Left lung (tissue), 10 donors: Measurements from ENCODE around the gene GRIK1. TPM values are rescaled to one million over a fixed set of nuclear protein-coding genes. Genes with fewer than 3 reads are reported as not detected.
A peak's percentile ranks its signal among the peaks of the same experiment; 100 is the strongest.

Source experiments
- ATAC-seq: fragments of 200-7000 bp; cut with Tn5 transposase; one replicate; pipeline ENCODE4 v1.9.1; 2020; ENCODE audit warnings: moderate library complexity
- DNase-seq, 4 donors: peaks; one replicate each; pipeline ENCODE4 v3.0.0-alpha.2; 2013 to 2020
- H3K27ac ChIP-seq, 2 donors: fragments of 200-600 bp; sonication (generic) in 1 of 2; one replicate each; pipeline versions ENCODE4 v1.5.0 to v1.8.0; 2020 to 2021
- H3K27me3 ChIP-seq, 2 donors: fragments of 200-600 bp; sonication (generic) in 1 of 2; one replicate each; pipeline versions ENCODE4 v1.5.0 to v1.8.0; 2020 to 2021
- H3K36me3 ChIP-seq, 2 donors: fragments of 200-600 bp; sonication (generic) in 1 of 2; one replicate each; pipeline versions ENCODE4 v1.5.0 to v1.8.0; 2020 to 2021
- H3K4me1 ChIP-seq, 2 donors: fragments of 200-600 bp; one replicate each; pipeline ENCODE4 v1.8.0; 2021
- H3K4me3 ChIP-seq, 2 donors: fragments of 200-600 bp; sonication (generic) in 1 of 2; one replicate each; pipeline versions ENCODE4 v1.5.0 to v1.8.0; 2020 to 2021; ENCODE audit warnings: mild to moderate bottlenecking in 1 of 2
- H3K9me3 ChIP-seq, 2 donors: fragments of 200-600 bp; sonication (generic) in 1 of 2; one replicate each; pipeline versions ENCODE4 v1.5.0 to v1.8.0; 2020 to 2021
- CTCF ChIP-seq, 2 donors: fragments of 200-600 bp; sonication (generic) in 1 of 2; IDR thresholded peaks; one replicate each; pipeline versions ENCODE4 v1.5.0 to v1.8.0; 2021; ENCODE audit warnings: antibody characterized with exemption in 2 of 2
- intact Hi-C, 2 donors: fragments of 100-400 bp; cut with DNase I; formaldehyde crosslinking; loops; one replicate each; pipeline versions ENCODE4 v1.11.2 to v1.14.2; 2022
- polyA plus RNA-seq, 6 donors: library from polyadenylated mRNA; unstranded; fragments of 120-200 nt; gene quantifications; one replicate each; pipeline ENCODE4 v1.2.1, GENCODE V29; 2013; ENCODE audit not compliant: insufficient read length in 6 of 6
- total RNA-seq, 2 donors: library from RNA; stranded (reverse); fragmentation: NEBNext Ultra II Directional; extraction: Animal tissue kit (Norgen Biotek cat#: 25700); gene quantifications; one replicate each; pipeline ENCODE4 v1.2.1, GENCODE V29; 2021
- donor health status: DM: no; HTN: yes; CAD: no.
- donor health status: DM: no; HTN: no; CAD: no.

Gene GRIK1
- total and polyA plus RNA-seq, 8 donors, result 0.38 to 1.5 (median 0.62) TPM; not detected in 2

GRCh38 chr21:29739176-29739575, 200.6 kb downstream of the GRIK1 start:
- no peak for TF ChIP-seq CTCF (IDR thresholded peaks at IDR 0.05)
- intact Hi-C loops, result no loop called here
- no peak for ATAC-seq
- no peak overlapping the region for H3K27ac ChIP-seq
- no peaks in the 10 kb centered on the region for H3K4me1 ChIP-seq
- H3K36me3 ChIP-seq, result no peaks in the 10 kb centered on the region
- no peak for DNase-seq
- no peaks in the 10 kb centered on the region for H3K27me3 ChIP-seq
- H3K9me3 ChIP-seq, result no peaks in the 10 kb centered on the region
- no peak overlapping the region for H3K4me3 ChIP-seq

DNA sequence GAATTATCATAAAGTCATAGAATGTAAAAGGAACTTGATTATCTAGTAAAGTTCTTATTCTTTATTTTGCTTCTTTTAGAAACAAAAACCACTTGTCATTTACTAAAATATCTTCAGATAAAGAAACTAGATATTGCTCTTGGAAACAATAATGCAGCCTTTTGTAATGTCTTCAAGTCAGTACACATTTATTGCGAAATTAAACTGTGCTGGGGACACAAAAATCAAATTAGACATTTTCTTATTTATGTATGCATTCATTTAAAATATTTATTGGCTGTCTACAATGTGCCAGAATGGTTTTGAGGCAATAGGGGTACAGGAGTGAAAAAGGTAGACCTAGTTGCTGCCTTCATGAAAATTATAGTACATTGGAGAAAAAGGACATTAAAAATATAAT, 201.1 kb downstream of the GRIK1 start:
- no peak for DNase-seq
- intact Hi-C loops, result no loop called here
- TF ChIP-seq CTCF (IDR thresholded peaks at IDR 0.05), result no peak
- H3K27ac ChIP-seq, result no peak overlapping the region
- no peaks in the 10 kb centered on the region for H3K27me3 ChIP-seq
- H3K4me3 ChIP-seq, result no peak overlapping the region
- no peaks in the 10 kb centered on the region for H3K4me1 ChIP-seq
- ATAC-seq, result no peak
- H3K9me3 ChIP-seq, result no peaks in the 10 kb centered on the region
- H3K36me3 ChIP-seq, result no peaks in the 10 kb centered on the region

GRCh38 chr21:29737186-29737585, 202.6 kb downstream of the GRIK1 start:
- intact Hi-C loops, result no loop called here
- peak in 2 of 4 donors; percentile 34 to 68 for DNase-seq
- Histone ChIP-seq H3K9me3 (no peaks in the 10 kb centered on the region), H3K4me3 (no peak overlapping the region), H3K27ac (no peak overlapping the region), H3K4me1 (no peaks in the 10 kb centered on the region), H3K36me3 (no peaks in the 10 kb centered on the region), H3K27me3 (no peaks in the 10 kb centered on the region)
- no peak for ATAC-seq
- TF ChIP-seq CTCF (IDR thresholded peaks at IDR 0.05), result no peak

GRCh38 chr21:29730281-29730680, 209.5 kb downstream of the GRIK1 start:
- H3K27me3 ChIP-seq, result no peaks in the 10 kb centered on the region
- no peaks in the 10 kb centered on the region for H3K9me3 ChIP-seq
- H3K36me3 ChIP-seq, result no peaks in the 10 kb centered on the region
- ATAC-seq (no peak), DNase-seq (no peak)
- no peaks in the 10 kb centered on the region for H3K4me1 ChIP-seq
- no peak for TF ChIP-seq CTCF (IDR thresholded peaks at IDR 0.05)
- no peak overlapping the region for H3K4me3 ChIP-seq
- no peak overlapping the region for H3K27ac ChIP-seq
- intact Hi-C loops, result no loop called here

- intact Hi-C loops, result no loop called here
- Histone ChIP-seq H3K27me3 (no peaks in the 10 kb centered on the region), H3K9me3 (no peaks in the 10 kb centered on the region), H3K36me3 (no peaks in the 10 kb centered on the region), H3K4me3 (no peak overlapping the region), H3K4me1 (no peaks in the 10 kb centered on the region), H3K27ac (no peak overlapping the region)
- no peak for ATAC-seq
- TF ChIP-seq CTCF (IDR thresholded peaks at IDR 0.05), result no peak
- no peak for DNase-seq
These were observed 213.8 kb downstream of the GRIK1 start for GRCh38 chr21:29726044-29726443.
